GM12874 (cell line): ENCODE data around the gene SLC27A2.

Experiments
- CTCF ChIP-seq: IDR thresholded peaks from 2 replicates; pipeline ENCODE4 v1.5.1; 2011; ENCODE audit warnings: low read depth, mild to moderate bottlenecking, control low read depth, low read length, moderate library complexity; ENCODE audit not compliant: insufficient read depth

The SLC27A2 gene

GRCh38 chr15:50181201-50181968 lies 611 bp upstream of the SLC27A2 start:
- no peak for TF ChIP-seq CTCF

GRCh38 chr15:50182219-50183013 lies 420 bp downstream of the SLC27A2 start:
- TF ChIP-seq CTCF: no peak

DNA sequence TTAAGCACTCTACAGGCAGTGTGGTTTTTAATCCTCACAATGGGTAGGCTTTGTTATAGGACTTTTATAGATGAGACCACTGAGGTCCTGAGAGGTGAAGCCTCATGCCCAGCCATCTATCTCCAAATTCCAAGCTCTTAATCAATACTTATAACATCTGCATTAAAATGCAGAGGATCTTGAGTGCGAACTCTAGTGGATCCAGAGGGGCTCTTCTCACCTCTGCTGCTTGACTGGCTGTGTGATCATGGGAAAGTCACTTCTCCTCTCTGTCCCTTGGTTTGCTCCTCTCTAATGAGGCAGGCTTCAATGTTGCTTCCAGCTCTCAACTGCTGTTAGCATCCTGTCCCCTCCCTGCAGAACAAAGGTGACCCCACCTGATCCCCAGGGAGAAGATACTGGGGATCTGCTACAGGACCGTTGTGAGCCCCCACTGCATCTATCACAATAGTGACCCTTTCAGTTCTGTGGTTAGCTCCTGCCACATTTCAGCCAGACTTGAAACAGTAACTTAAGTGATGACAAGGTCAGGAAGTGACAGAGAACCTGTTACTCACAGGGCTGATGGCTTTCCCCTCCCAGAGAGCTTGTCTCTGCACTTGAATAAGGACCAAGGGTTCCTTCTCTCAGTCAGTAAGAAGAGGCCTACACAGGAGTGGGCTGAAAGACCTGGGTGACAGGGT lies 1.3 kb downstream of the SLC27A2 start:
- TF ChIP-seq CTCF: no peak

DNA sequence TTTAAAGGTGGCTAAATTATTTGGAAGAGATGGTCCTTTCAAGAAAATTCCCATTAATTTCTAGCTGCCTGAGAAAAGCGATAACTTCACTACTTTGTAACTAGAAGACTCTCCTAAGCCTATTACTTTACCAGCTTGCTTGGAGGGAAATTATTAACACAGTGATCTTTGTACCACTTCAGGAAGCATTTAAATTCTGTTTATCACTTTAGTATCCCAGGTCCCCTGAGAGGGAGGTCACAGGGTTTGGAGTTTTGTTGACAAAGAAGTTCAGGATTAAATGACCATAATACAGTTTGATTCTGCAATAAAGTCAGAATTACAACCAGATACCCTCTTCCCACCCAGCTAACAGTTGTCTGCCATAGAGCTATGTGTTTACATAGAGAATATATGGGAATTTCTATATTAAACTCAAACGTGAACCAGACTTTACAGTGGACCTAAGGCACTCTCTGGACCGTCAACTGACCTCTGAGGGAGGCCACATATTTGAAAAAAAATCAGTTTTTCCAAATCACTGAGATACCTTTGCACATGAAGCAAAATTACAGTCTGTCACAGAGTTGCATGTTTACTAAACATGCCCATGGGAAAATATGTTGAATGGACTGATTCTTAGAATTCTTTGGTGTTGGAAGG lies 3.0 kb downstream of the SLC27A2 start:
- TF ChIP-seq CTCF: no peak

DNA sequence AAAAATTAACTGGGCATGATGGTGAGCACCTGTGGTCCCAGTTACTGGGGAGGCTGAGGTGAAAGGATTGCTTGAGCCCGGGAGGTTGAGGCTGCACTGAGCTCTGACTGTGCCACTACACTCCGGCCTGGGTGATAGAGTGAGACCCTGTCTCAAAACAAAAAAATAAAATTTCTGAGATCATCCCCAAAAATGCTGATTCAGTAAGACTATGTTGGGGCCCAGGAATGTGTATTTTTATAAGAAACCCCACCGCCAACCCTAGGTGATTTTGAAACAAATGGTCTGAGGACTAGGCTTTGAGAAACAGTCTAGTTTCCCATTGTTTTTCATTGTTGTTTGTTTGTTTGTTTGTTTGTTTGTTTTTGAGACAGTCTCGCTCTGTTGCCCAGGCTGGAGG lies 4.1 kb downstream of the SLC27A2 start:
- TF ChIP-seq CTCF: no peak

DNA sequence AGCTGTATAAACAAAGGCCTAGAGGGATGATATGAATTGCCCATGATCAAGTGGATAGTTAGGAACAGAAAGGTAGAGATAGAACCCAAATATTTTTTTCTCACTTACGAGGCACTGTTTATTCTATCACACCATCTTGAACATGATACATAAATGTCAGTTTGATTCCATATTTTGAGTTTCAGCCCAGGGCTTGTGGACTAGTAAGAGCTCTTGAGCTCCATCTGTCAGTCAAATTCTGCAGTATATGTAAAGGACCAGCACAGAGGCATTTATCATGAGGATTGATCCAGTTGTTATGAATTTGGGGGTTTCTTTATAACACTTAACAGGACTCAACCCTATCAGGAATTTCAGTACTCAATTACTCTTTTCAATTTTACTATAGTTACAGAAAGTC lies 4.8 kb downstream of the SLC27A2 start:
- no peak for TF ChIP-seq CTCF

- TF ChIP-seq CTCF: no peak
Measured at GRCh38 chr15:50187525-50187924, 5.5 kb downstream of the SLC27A2 start.
